HTR-8/SVneo (cell line): Measurements from ENCODE around the gene CAV3.

Experiments
- DNase-seq: peaks from one replicate; pipeline ENCODE4 v3.0.0; 2011; ENCODE audit warnings: low spot score, mixed read lengths; ENCODE audit not compliant: insufficient read length
- FAIRE-seq: peaks from 2 replicates; lab custom pipeline; 2011; peaks lifted over from hg19 to GRCh38; lab: Jason Lieb, UNC

CAV3 gene

GRCh38 chr3:8759038-8759707, 25.6 kb downstream of the CAV3 start:
- DNase-seq, result no peak
- no peak for FAIRE-seq

GRCh38 chr3:8760091-8760490, 26.5 kb downstream of the CAV3 start:
- DNase-seq (no peak), FAIRE-seq (no peak)

GRCh38 chr3:8760506-8760905, 26.9 kb downstream of the CAV3 start:
- no peak for FAIRE-seq
- no peak for DNase-seq

GRCh38 chr3:8761866-8762265, 28.3 kb downstream of the CAV3 start:
- DNase-seq (no peak), FAIRE-seq (no peak)

- FAIRE-seq, result peak; percentile 69
- no peak for DNase-seq
These were observed 29.2 kb downstream of the CAV3 start for GRCh38 chr3:8762607-8763377.

GRCh38 chr3:8764528-8764927, 30.9 kb downstream of the CAV3 start:
- DNase-seq (no peak), FAIRE-seq (no peak)

GRCh38 chr3:8765528-8765927, 31.9 kb downstream of the CAV3 start:
- no peak for DNase-seq

GRCh38 chr3:8766148-8766547, 32.5 kb downstream of the CAV3 start:
- FAIRE-seq (no peak), DNase-seq (no peak)

More at GRCh38 chr3:8765528-8765927, 31.9 kb downstream of the CAV3 start:
- no peak for FAIRE-seq

- DNase-seq, result no peak
- no peak for FAIRE-seq
These were observed 33.7 kb downstream of the CAV3 start for GRCh38 chr3:8767256-8767666.

- no peak for DNase-seq
These were observed 34.2 kb downstream of the CAV3 start for GRCh38 chr3:8767667-8768363.

GRCh38 chr3:8768364-8769087, 34.9 kb downstream of the CAV3 start:
- FAIRE-seq (no peak), DNase-seq (no peak)

More at GRCh38 chr3:8767667-8768363, 34.2 kb downstream of the CAV3 start:
- FAIRE-seq, result no peak

GRCh38 chr3:8769088-8769822, 35.7 kb downstream of the CAV3 start, which contains the start of gene OXTR:
Gene OXTR (minus strand): TSS chr3:8769613. CDS start chr3:8768187, 1,426 bp downstream.
- peak; percentile 90 for FAIRE-seq
- peak; percentile 83 for DNase-seq

- FAIRE-seq, result no peak
These were observed 40.4 kb downstream of the CAV3 start for GRCh38 chr3:8773941-8774542.

GRCh38 chr3:8775181-8775580, 41.6 kb downstream of the CAV3 start:
- FAIRE-seq (no peak), DNase-seq (no peak)

More at GRCh38 chr3:8773941-8774542, 40.4 kb downstream of the CAV3 start:
- no peak for DNase-seq

GRCh38 chr3:8775602-8776001, 42.0 kb downstream of the CAV3 start:
- no peak for DNase-seq
- FAIRE-seq, result no peak

- DNase-seq, result peak; percentile 57
These were observed 42.8 kb downstream of the CAV3 start for GRCh38 chr3:8776406-8776805.

GRCh38 chr3:8777201-8777977, 43.8 kb downstream of the CAV3 start:
- no peak for FAIRE-seq
- no peak for DNase-seq

More at GRCh38 chr3:8776406-8776805, 42.8 kb downstream of the CAV3 start:
- no peak for FAIRE-seq

- DNase-seq, result no peak
- FAIRE-seq, result no peak
These were observed 44.3 kb downstream of the CAV3 start for GRCh38 chr3:8777978-8778267.

GRCh38 chr3:8778475-8778874, 44.9 kb downstream of the CAV3 start:
- no peak for DNase-seq
- FAIRE-seq, result peak; percentile 4
